GM23248 (cell line): ENCODE data around the gene ZFAND3.

Experiments used
- EZH2 ChIP-seq: fragments of 200-600 bp; sonication (generic); IDR thresholded peaks from 2 replicates; pipeline ENCODE4 v1.6.1; 2018; ENCODE audit warnings: antibody characterized with exemption, mild to moderate bottlenecking; ENCODE audit not compliant: insufficient read depth, poor library complexity, severe bottlenecking
- EZH2phosphoT487 ChIP-seq: fragments of 200-600 bp; sonication (generic); IDR thresholded peaks from 2 replicates; pipeline ENCODE4 v1.6.1; 2018; ENCODE audit warnings: antibody characterized with exemption, moderate library complexity, mild to moderate bottlenecking, low read depth; ENCODE audit not compliant: insufficient read depth

DNA sequence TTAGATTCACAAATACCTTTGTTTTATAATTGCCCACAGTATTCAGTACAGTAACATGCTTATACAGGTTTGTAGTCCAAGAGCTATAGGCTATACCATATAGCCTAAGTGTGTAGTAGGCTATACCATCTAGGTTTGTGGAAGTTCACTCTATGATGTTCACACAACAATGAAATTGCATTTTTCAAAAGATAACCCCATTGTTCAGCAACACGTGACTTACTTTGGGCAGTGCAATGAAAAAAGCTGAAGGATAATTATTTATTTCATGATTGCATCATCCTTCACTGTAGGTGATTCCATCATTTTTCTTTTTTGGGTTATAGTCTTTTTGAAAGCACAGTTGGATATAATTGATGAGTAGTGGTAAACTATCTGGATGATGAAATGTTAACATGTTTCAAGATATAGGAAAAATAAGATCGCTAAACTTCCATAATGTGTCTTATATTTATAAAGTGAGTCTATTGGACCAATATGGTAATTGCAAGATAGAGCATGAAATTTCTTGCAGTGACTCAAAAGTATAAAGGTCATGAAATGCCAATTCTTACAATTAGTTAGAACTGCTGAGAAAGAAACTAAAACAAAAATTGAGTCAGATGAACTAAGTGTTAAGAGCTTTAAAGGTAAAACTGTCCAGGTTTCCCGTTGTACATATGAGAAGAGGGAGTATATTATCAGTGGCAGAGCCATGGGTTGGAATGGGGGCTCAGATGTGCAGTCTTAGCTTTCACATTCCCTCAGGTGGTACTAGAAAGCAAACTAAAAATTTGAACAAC is 164.4 kb downstream of the ZFAND3 start:
- TF ChIP-seq EZH2 (no peak), EZH2phosphoT487 (no peak)
